Measurements from ENCODE around the gene IRGM.
"Not testable (repeated sequence)": the region's sequence is repeated elsewhere in the genome, so short reads cannot be mapped to it uniquely, and the experiment has no call there.

IRGM gene

DNA sequence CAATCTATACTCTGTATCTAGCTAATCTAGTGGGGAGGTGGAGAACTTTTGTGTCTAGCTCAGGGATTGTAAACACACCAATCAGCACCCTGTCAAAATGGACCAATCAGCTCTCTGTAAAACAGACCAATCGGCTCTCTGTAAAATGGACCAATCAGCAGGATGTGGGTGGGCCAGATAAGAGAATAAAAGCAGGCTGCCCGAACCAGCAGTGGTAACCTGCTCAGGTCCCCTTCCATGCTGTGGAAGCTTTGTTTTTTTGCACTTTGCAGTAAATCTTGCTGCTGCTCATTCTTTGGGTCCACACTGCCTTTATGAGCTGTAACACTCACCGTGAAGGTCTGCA is at the start of gene IRGM:
Gene IRGM, plus strand, starts transcription at position 214 of the 346 bp plus-strand sequence. CDS start 1,603 bp downstream, outside the sequence.
- not testable (repeated sequence) for DNase-seq (ENCODE audit: low read depth)

GRCh38 chr5:150797384-150797783 is 48.9 kb upstream of the IRGM start:
- DNase-seq (ENCODE audit: low read depth) = no peak

- DNase-seq (ENCODE audit: low read depth) = no peak
Measured at GRCh38 chr5:150801117-150801927, 45.0 kb upstream of the IRGM start.

- no peak for DNase-seq (ENCODE audit: low read depth)
Measured at GRCh38 chr5:150804388-150804787, 41.9 kb upstream of the IRGM start.

DNA sequence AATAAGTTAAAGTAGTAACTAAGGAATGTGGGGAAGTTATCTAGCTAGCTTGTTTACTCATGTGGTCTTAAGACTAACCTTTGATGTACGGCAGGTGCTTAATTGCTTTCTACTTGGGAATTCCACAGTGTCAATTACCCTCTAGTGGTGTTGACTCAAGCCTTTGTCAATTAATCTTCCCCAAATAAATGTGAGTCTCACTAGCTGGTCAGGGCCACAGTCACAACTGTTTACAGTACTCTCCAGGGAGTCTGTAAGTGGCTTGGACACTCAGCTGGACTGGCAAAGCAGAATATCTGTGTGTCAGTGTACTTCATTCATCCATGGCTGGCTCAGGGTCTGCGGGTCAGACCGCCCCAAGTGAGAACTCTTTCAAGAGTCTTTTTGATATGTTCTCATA is 37.0 kb upstream of the IRGM start:
- DNase-seq (ENCODE audit: low read depth) = no peak

GRCh38 chr5:150815010-150815409 is 31.3 kb upstream of the IRGM start:
- DNase-seq (ENCODE audit: low read depth) = no peak

- no peak for DNase-seq (ENCODE audit: low read depth)
Measured at GRCh38 chr5:150816946-150817345, 29.4 kb upstream of the IRGM start.

DNA sequence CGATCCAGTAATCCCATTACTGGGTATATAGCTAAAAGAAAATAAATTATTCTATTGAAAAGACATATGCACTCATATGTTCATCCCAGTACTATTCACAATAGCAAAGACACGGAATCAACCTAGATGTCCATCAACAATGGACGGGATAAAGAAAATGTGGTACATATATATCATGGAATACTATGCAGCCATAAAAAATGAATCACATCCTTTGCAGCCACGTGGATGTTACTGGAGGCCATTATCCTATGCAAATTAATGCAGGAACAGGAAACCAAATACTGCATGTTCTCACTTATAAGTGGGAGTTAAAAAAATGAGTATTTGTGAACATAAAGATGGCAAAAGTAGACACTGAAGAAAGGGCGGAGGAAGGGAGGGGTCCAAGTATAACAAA is 16.6 kb upstream of the IRGM start:
- DNase-seq (ENCODE audit: low read depth) = no peak

DNA sequence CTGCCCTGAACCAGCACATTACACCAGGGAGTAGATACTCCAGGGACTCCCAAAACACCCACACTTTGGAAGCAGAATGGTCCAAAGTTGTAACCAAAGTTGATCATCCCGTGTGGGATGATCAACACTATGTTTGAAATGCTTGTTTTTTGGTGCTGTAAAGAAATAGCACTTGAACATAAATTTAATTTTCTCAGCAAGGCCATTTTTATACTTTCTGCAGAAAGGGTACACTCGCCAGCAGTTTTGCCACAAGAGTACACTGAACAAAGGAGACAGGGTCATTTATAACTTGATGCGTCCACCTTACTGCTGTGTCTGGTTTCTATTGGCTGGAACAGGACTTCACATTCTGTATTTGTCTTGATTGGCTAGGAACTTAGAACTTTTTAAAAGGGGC is 14.5 kb upstream of the IRGM start:
- DNase-seq (ENCODE audit: low read depth) = not testable (repeated sequence)

GRCh38 chr5:150836064-150836463 is 10.3 kb upstream of the IRGM start:
- DNase-seq (ENCODE audit: low read depth) = no peak

- no peak for DNase-seq (ENCODE audit: low read depth)
Measured at GRCh38 chr5:150836703-150837102, 9.6 kb upstream of the IRGM start.

GRCh38 chr5:150845185-150845859 is 999 bp upstream of the IRGM start:
- DNase-seq (ENCODE audit: low read depth) = not testable (repeated sequence)

DNA sequence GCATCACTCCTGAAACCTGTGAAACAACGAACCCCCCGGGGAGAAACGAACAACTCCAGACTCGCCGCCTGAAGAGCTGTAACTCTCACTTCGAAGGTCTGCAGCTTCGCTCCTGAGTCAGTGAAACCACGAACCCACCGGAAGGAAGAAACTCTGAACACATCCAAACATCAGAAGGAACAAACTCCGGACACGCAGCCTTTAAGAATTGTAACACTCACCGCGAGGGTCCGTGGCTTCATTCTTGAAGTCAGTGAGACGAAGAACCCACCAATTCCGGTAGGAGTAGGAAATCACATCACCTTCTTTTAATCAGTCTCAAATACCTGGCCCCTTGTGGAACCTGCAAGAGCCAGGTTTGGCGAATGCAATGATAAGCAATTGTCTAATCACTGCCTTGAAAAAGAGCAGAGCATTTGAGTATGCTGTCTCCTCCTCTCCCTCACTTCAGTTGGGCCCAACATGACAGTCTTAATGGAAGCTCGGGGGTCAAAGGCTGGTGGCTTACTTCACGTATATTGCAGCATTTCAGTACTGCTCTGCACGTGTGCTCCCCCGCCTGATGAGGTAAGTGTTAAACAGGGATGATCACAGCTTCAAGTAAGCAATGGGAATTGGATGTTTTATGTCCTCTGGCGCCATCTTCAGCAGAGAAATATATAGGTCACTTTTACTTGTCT is 473 bp downstream of the IRGM start:
- peak; percentile 76 for DNase-seq (ENCODE audit: low read depth)

- DNase-seq (ENCODE audit: low read depth) = no peak
Measured at GRCh38 chr5:150847334-150847695, 994 bp downstream of the IRGM start.

DNA sequence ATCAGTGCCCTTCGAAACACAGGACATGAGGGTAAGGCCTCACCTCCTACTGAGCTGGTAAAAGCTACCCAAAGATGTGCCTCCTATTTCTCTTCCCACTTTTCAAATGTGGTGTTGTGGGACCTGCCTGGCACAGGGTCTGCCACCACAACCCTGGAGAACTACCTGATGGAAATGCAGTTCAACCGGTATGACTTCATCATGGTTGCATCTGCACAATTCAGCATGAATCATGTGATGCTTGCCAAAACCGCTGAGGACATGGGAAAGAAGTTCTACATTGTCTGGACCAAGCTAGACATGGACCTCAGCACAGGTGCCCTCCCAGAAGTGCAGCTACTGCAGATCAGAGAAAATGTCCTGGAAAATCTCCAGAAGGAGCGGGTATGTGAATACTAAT is 1.9 kb downstream of the IRGM start:
- no peak for DNase-seq (ENCODE audit: low read depth)

- no peak for DNase-seq (ENCODE audit: low read depth)
Measured at GRCh38 chr5:150851039-150851438, 4.7 kb downstream of the IRGM start.

DNA sequence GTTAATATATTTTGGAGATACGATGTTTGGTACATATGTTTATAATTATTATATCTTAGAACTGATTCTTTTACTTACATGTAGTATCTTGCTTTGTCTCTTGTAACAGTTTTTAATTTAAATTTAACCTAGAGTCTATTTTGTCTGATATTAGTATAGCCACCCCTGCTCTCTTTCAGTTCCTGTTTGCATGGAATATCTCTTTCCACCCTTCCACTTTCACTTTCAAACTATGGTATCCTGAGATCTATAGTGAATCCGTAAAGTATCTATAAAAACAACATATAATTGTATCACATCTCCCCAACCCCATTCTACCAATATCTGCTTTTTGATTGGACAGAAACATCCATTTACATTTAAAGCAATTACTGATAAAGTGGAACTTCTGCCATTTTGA is 7.2 kb downstream of the IRGM start:
- no peak for DNase-seq (ENCODE audit: low read depth)

GRCh38 chr5:150856700-150857099 is 10.4 kb downstream of the IRGM start:
- DNase-seq (ENCODE audit: low read depth) = not testable (repeated sequence)

GRCh38 chr5:150860246-150860821 is 14.0 kb downstream of the IRGM start:
- no peak for DNase-seq (ENCODE audit: low read depth)

DNA sequence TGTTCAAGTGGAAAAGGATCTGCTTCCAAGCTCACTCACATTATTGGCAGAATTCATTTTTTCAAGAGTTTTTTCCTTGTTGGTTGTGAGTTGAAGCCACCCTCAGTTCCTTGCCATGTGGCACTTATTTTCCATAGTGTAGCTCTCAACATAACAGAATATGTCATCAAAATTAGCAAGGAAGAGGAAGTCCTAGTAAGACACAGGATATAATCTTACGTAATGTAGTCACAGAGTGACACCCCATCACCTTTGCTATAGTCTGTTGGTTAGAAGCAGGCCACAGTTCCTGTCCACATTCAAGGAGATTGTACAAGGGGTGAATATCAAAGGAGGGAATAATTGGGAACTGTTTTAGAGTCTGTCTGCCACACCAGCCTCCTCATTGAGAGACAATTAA is 15.7 kb downstream of the IRGM start:
- DNase-seq (ENCODE audit: low read depth) = no peak

DNA sequence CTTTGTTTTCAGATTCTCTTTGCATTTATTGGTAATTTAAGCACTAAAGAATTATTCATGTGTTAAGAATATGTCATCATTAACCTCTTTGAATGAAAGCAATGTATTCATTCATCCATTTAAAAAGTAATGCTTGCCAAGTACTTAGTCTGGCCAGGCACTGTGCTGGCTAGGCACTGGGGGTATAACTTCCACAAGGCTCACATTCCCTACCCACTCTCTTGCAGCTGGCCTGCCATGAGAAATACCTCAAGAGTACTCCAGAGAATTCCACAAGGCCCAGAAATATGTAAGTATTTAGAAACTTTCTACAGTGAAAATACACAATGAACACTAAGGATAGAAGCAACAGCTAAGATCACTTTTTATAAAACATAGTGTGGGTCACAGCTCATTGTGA is 33.0 kb downstream of the IRGM start:
- DNase-seq (ENCODE audit: low read depth) = no peak

All from stromal cell of bone marrow (primary cell).